Prostate gland (tissue), 2 donors: ENCODE data around the gene COL12A1.

ENCODE experiments used
- CTCF ChIP-seq, 4 experiments: fragments of 200-600 bp in 2 of 4; fragments of 450-650 bp in 2 of 4; sonication (generic) in 2 of 4; IDR thresholded peaks; 1 replicate in 3 of 4; 2 replicates in 1 of 4; pipeline ENCODE4 v1.5.1; 2016 to 2019; ENCODE audit warnings: antibody characterized with exemption in 4 of 4, mild to moderate bottlenecking in 2 of 4, moderate library complexity in 2 of 4
- POLR2AphosphoS5 ChIP-seq: sonication (generic); formaldehyde crosslinking; IDR thresholded peaks from one replicate; pipeline ENCODE4 v1.6.1; 2017; ENCODE audit warnings: antibody characterized with exemption

GRCh38 chr6:75106426-75106825 lies 99.4 kb downstream of the COL12A1 start:
- TF ChIP-seq CTCF (IDR thresholded peaks at IDR 0.05) (no peak), POLR2AphosphoS5 (no peak)
